Right lobe of liver (tissue), 6 donors: Measurements from ENCODE around the gene TRMO. TPM values are rescaled to one million over a fixed set of nuclear protein-coding genes. Genes with fewer than 3 reads are reported as not detected.

Experiments
- ATAC-seq, 4 donors: fragments of 200-7000 bp; cut with Tn5 transposase; one replicate each; pipeline ENCODE4 v1.9.1; 2020; ENCODE audit warnings: mild to moderate bottlenecking in 4 of 4, moderate library complexity in 4 of 4
- DNase-seq, 3 donors: peaks; one replicate each; pipeline ENCODE4 v3.0.0-alpha.2; 2020
- H3K27ac ChIP-seq, 3 donors: fragments of 200-600 bp; one replicate each; pipeline ENCODE4 v1.8.0; 2022
- H3K27me3 ChIP-seq, 2 donors: fragments of 200-600 bp; one replicate each; pipeline ENCODE4 v1.8.0; 2022
- H3K36me3 ChIP-seq, 4 donors: fragments of 200-600 bp; sonication (generic) in 1 of 4; one replicate each; pipeline versions ENCODE4 v1.5.1 to v1.8.0; 2017 to 2022; ENCODE audit warnings: control low read depth in 1 of 4
- H3K4me1 ChIP-seq, 4 donors: fragments of 200-600 bp; sonication (generic) in 1 of 4; one replicate each; pipeline versions ENCODE4 v1.5.1 to v1.8.0; 2017 to 2022; ENCODE audit warnings: control low read depth in 1 of 4
- H3K4me3 ChIP-seq, 3 donors: fragments of 200-600 bp; one replicate each; pipeline ENCODE4 v1.8.0; 2022
- H3K9me3 ChIP-seq, 4 donors: fragments of 200-600 bp; sonication (generic) in 1 of 4; one replicate each; pipeline versions ENCODE4 v1.5.1 to v1.8.0; 2017 to 2022; ENCODE audit warnings: control low read depth in 1 of 4
- CTCF ChIP-seq, 4 donors: fragments of 200-600 bp in 3 of 4; fragments of 450-650 bp in 1 of 4; IDR thresholded peaks; one replicate each; pipeline versions ENCODE4 v1.5.1 to v1.8.0; 2016 to 2022; ENCODE audit warnings: antibody characterized with exemption in 4 of 4, mild to moderate bottlenecking in 2 of 4
- POLR2A ChIP-seq: fragments of 450-650 bp; IDR thresholded peaks from one replicate; pipeline ENCODE4 v1.6.1; 2017; ENCODE audit warnings: antibody characterized with exemption, mild to moderate bottlenecking
- WGBS: methylation state at CpG from one replicate; pipeline ENCODE4 v1.1.6; 2018; ENCODE audit warnings: low coverage, low lambda C conversion rate; ENCODE audit not compliant: insufficient coverage; ENCODE audit errors: missing lambda C conversion rate; 5-methylcytosine and 5-hydroxymethylcytosine counted together
- intact Hi-C, 2 donors: fragments of 100-400 bp; cut with DNase I; formaldehyde crosslinking; loops; one replicate each; pipeline versions ENCODE4 v1.11.2 to v1.14.1; 2022
- long read RNA-seq: library from polyadenylated mRNA; unstranded; transcript quantifications from one replicate; pipeline ENCODE4 v2.0.0, GENCODE V29; 2019
- total RNA-seq, 6 experiments: library from RNA; depleted of rRNA in 2 of 6; stranded (reverse); fragments of >200 nt in 2 of 6; fragmentation: NEBNext Ultra II Directional in 3 of 6; extraction: Animal tissue kit (Norgen Biotek cat#: 25700) in 3 of 6; gene quantifications; one replicate each; pipeline versions ENCODE4 v1.1.0 to v1.2.4, GENCODE V29; 2016 to 2023
- donor health status: DM: no; HTN: yes; CAD: no.
- donor health status: DM: no; HTN: no; CAD: no.
- donor health status: DM: no; HTN: no; CAD: no.
- donor health status: DM: no; HTN: yes; CAD: no.
- donor health status: DM: no; HTN: yes; CAD: no.

The TRMO gene, protein sequence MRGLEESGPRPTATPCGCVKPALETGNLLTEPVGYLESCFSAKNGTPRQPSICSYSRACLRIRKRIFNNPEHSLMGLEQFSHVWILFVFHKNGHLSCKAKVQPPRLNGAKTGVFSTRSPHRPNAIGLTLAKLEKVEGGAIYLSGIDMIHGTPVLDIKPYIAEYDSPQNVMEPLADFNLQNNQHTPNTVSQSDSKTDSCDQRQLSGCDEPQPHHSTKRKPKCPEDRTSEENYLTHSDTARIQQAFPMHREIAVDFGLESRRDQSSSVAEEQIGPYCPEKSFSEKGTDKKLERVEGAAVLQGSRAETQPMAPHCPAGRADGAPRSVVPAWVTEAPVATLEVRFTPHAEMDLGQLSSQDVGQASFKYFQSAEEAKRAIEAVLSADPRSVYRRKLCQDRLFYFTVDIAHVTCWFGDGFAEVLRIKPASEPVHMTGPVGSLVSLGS
- total RNA-seq: 10 to 100 TPM in 1 of 6 experiments, 1 to 10 TPM in 5; 5.7 to 14.7 (median 8.3) TPM
- long read RNA-seq: 0 reads

- peak; percentile 98 for DNase-seq
- H3K27ac ChIP-seq: peak within 1 kb of the TSS; percentile 98 to 100 (median 98)
- H3K4me1 ChIP-seq: peaks cover 0 to 28% (median 3%) of the 10 kb centered on the region in 4 donors
- TF ChIP-seq POLR2A (peak; percentile 97), CTCF (IDR thresholded peaks at IDR 0.05) (peak; percentile 22 to 81 (median 67))
- H3K9me3 ChIP-seq: no peaks in the 10 kb centered on the region
- WGBS: 2% methylated on average over 35 of the region's 54 CpGs
- no peaks in the 10 kb centered on the region for H3K36me3 ChIP-seq
- intact Hi-C loops: loop anchor here in 1 of 2 donors (10.0 kb wide), 1 partner anchor 113 kb away; no protein-coding TSS in a partner anchor
- peak; percentile 90 to 94 (median 92) for ATAC-seq
- peak within 1 kb of the TSS; percentile 56 to 61 (median 61) for H3K4me3 ChIP-seq
- peaks cover 0 to 2% of the 10 kb centered on the region in 2 donors for H3K27me3 ChIP-seq
Observed at GRCh38 chr9:97921959-97922724, at the start of gene TRMO. TRMO (minus strand) TSS chr9:97922500; CDS start chr9:97922493, 7 bp downstream.

DNA sequence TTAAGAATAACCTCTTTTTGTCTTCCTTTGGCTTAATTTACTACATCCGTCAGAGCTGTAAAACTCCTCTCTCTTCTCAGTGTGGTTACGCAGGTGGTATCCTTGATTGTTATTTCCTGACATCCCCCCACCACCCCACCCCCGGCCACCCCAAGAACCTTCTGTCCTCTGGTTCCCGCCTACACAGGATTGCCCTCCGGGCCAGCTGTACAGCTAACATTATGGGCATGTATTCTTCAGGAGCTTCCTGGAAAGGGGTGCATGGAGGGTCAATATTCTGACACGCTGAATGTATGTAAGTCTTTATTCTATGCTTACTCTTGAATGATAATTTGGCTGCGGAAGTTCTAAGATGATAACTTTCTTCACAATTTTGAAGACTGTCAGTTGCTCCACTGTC, 47.9 kb upstream of the TRMO start:
- Histone ChIP-seq H3K27ac (no peak overlapping the region), H3K36me3 (no peaks in the 10 kb centered on the region), H3K4me3 (no peak overlapping the region), H3K4me1 (no peaks in the 10 kb centered on the region), H3K9me3 (no peaks in the 10 kb centered on the region), H3K27me3 (no peaks in the 10 kb centered on the region)
- ATAC-seq: no peak
- no peak for DNase-seq
- intact Hi-C loops: no loop called here
- no peak for TF ChIP-seq POLR2A
- 53% methylated on average over 7 of the region's 7 CpGs for WGBS

GRCh38 chr9:97969014-97969413, 46.7 kb upstream of the TRMO start:
- Histone ChIP-seq H3K27ac (no peak overlapping the region), H3K9me3 (no peaks in the 10 kb centered on the region), H3K4me3 (no peak overlapping the region), H3K4me1 (no peaks in the 10 kb centered on the region), H3K36me3 (no peaks in the 10 kb centered on the region), H3K27me3 (no peaks in the 10 kb centered on the region)
- intact Hi-C loops: no loop called here
- 90% methylated on average over 2 of the region's 2 CpGs for WGBS
- no peak for DNase-seq
- no peak for ATAC-seq
- TF ChIP-seq POLR2A (no peak), CTCF (IDR thresholded peaks at IDR 0.05) (no peak)

- Histone ChIP-seq H3K27me3 (no peaks in the 10 kb centered on the region), H3K36me3 (no peaks in the 10 kb centered on the region), H3K4me1 (no peaks in the 10 kb centered on the region), H3K27ac (no peak overlapping the region), H3K9me3 (no peaks in the 10 kb centered on the region), H3K4me3 (no peak overlapping the region)
- 0% methylated on average over 1 of the region's 1 CpG for WGBS
- intact Hi-C loops: no loop called here
- no peak for ATAC-seq
- DNase-seq: no peak
- no peak for TF ChIP-seq CTCF (IDR thresholded peaks at IDR 0.05)
- TF ChIP-seq POLR2A: no peak
Observed at GRCh38 chr9:97966493-97966892, 44.2 kb upstream of the TRMO start.

GRCh38 chr9:97964901-97965300, 42.6 kb upstream of the TRMO start:
- no peak overlapping the region for H3K4me3 ChIP-seq
- H3K4me1 ChIP-seq: no peaks in the 10 kb centered on the region
- no peak overlapping the region for H3K27ac ChIP-seq
- TF ChIP-seq CTCF (IDR thresholded peaks at IDR 0.05) (no peak), POLR2A (no peak)
- no peaks in the 10 kb centered on the region for H3K27me3 ChIP-seq
- no peak for DNase-seq
- H3K9me3 ChIP-seq: no peaks in the 10 kb centered on the region
- intact Hi-C loops: no loop called here
- no peaks in the 10 kb centered on the region for H3K36me3 ChIP-seq
- no peak for ATAC-seq
